ENCODE data around the gene OR2A14.
"Not testable (repeated sequence)": the region's sequence is repeated elsewhere in the genome, so short reads cannot be mapped to it uniquely, and the experiment has no call there.

Gene OR2A14

GRCh38 chr7:144158861-144159260 is 35.9 kb downstream of the OR2A14 start:
- DNase-seq (ENCODE audit: low read depth), result no peak

DNA sequence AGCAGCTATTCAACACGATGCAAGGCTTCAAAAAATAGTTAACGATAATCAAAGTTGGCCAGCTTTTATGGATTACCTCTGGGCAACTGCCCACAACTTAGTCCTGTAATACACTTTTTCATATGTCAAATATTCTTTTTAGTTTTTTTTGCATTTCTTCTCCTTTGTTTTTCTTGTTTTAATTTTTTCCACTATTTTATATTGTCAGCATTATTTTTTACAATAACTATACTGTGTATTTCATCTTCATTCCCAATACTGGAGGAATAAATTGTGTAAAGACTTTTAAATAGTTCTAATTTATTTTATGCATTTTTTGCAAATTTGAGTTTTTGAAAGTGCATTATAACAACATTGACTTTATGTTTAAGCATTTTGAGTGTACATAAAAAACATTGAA is 41.8 kb downstream of the OR2A14 start:
- DNase-seq (ENCODE audit: low read depth), result no peak

DNA sequence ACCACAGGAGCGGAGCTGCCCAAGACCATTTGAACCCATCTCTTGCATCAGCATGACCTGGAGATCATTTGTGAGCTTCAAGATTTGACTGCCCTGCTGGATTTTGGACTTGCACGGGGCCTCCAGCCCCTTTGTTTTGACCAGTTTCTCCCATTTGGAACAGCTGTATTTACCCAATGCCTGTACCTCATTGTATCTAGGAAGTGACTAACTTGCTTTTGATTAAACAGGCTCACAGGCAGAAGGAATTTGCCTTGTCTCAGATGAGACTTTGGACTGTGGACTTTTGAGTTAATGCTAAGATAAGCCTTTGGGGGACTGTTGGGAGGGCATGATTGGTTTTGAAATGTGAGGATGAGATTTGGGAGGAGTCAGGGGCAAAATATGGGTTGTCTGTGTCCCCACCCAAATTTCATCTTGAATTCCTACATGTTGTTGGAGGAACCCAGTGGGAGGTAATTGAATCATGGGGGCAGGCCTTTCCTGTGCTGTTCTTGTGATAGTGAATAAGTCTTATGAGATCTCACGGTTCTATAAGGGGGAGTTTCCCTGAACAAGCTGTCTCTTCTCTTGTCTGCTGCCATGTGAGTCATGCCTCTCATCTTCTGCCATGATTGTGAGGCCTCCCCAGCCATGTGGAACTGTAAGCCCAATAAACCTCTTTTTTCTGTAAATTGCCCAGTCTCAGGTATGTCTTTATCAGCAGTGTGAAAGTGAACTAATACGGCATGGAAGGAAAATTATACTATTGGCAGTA is 48.8 kb downstream of the OR2A14 start:
- not testable (repeated sequence) for DNase-seq (ENCODE audit: low read depth)

GRCh38 chr7:144174613-144175012 is 51.6 kb downstream of the OR2A14 start:
- no peak for DNase-seq (ENCODE audit: low read depth)

- DNase-seq (ENCODE audit: low read depth), result not testable (repeated sequence)
Measured at GRCh38 chr7:144178380-144179164, 55.6 kb downstream of the OR2A14 start.

DNA sequence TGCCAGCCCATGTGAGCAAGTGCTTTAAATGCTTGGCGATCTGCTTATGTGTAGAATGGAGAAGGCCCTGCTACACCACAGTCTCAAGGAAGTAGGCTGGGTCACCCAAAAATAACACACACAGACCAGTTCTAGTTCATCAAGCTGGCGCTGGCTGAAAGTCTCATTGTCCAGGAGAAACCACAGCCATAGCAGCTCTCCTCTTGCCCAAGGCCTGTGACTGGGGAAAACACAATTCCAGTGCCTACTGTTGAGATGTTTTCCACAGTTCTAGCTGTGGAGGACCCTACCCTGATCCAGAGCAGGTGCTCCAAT is 56.1 kb downstream of the OR2A14 start:
- DNase-seq (ENCODE audit: low read depth), result not testable (repeated sequence)
